A549 (cell line): Measurements from ENCODE around the gene EIF5AL1.
"Not testable (repeated sequence)": the region's sequence is repeated elsewhere in the genome, so short reads cannot be mapped to it uniquely, and the experiment has no call there.

Experiments
- BCL3 ChIP-seq: fragments of >200 bp; sonication (Bioruptor Twin); formaldehyde crosslinking; IDR thresholded peaks from 3 replicates; pipeline ENCODE4 v1.6.1; 2016
- CHD2 ChIP-seq: fragments of 150-350 bp; IDR thresholded peaks from 2 replicates; pipeline ENCODE4 v1.6.1; 2014; ENCODE audit warnings: low read length; ENCODE audit not compliant: partially characterized antibody
- CTCF ChIP-seq: fragments of >200 bp; sonication (Bioruptor Twin); formaldehyde crosslinking; IDR thresholded peaks from 3 replicates; pipeline ENCODE4 v1.5.1; 2016
- EP300 ChIP-seq, 2 experiments: fragments of >200 bp; sonication (Bioruptor Twin); formaldehyde crosslinking; IDR thresholded peaks; 2 replicates in 1 of 2; 3 replicates in 1 of 2; pipeline ENCODE4 v1.6.1; 2016 to 2017
- HOXA7 ChIP-seq: fragments of 250-450 bp; sonication (Bioruptor Pico); IDR thresholded peaks from 2 replicates; pipeline ENCODE4 v1.5.0; 2020; ENCODE audit warnings: mild to moderate bottlenecking, moderate library complexity
- KDM5A ChIP-seq: fragments of 200-600 bp; sonication (generic); IDR thresholded peaks from 2 replicates; pipeline ENCODE4 v1.6.1; 2016; ENCODE audit warnings: antibody characterized with exemption, mild to moderate bottlenecking
- NR3C1 ChIP-seq: fragments of >200 bp; sonication (Bioruptor Twin); formaldehyde crosslinking; IDR thresholded peaks from 3 replicates; pipeline ENCODE4 v1.6.1; 2017
- RAD21 ChIP-seq, 2 experiments: fragments of >200 bp in 1 of 2; sonication (Bioruptor Twin) in 1 of 2; formaldehyde crosslinking in 1 of 2; IDR thresholded peaks in 1 of 2; conservative IDR thresholded peaks in 1 of 2; 2 replicates in 1 of 2; 3 replicates in 1 of 2; pipeline ENCODE4 v1.6.1; 2012 to 2018; ENCODE audit warnings: inconsistent platforms in 1 of 2
- TP53 ChIP-seq: fragments of 250-450 bp; sonication (Bioruptor Pico); IDR thresholded peaks from 2 replicates; pipeline ENCODE4 v1.5.0; 2021; ENCODE audit warnings: mild to moderate bottlenecking, moderate library complexity
- ZNF302 ChIP-seq: fragments of 250-450 bp; sonication (Bioruptor Pico); IDR thresholded peaks from 2 replicates; pipeline ENCODE4 v1.9.0; 2021; ENCODE audit warnings: inconsistent platforms, mild to moderate bottlenecking, moderate library complexity

- TF ChIP-seq CTCF; NR3C1; KDM5A; HOXA7 (CRISPR knock-in tag); RAD21 (conservative IDR thresholded peaks at IDR 0.05 in 1 of 2, IDR thresholded peaks at IDR 0.05 in 1 of 2); BCL3; CHD2; EP300 (IDR thresholded peaks at IDR 0.05); ZNF302 (CRISPR knock-in tag); TP53 (CRISPR knock-in tag): not testable (repeated sequence)
Observed at GRCh38 chr10:79544926-79545659, 32.8 kb downstream of the EIF5AL1 start.
